Measurements from ENCODE around the gene NT5DC4. TPM values are rescaled to one million over a fixed set of nuclear protein-coding genes. Genes with fewer than 3 reads are reported as not detected.

NT5DC4 gene
- total RNA-seq, 1 donor from 2014 or later: not detected

DNA sequence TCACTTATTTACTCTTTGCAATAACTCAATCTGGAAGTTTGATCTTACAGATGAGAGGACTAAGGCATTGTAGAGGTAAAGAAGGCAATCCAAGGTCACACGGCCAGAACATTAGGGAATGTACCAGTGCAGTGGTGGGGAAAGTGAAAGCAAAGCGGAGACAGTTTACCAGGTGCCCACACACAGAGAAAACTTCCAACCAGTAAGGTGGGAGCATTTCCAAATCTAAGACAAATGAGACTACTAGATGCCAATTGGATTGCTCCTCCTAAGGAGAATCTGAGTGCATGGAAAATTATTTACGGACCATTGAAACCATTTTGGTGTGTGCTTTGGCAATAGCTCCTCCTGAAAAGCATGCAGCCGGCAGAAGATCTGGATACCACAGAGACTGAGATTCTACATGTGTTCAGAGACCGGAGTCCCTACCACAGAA, 40.1 kb upstream of the NT5DC4 start:
- H3K36me3 Mint-ChIP-seq (ENCODE audit: low read depth, unreplicated experiment): no peaks in the 10 kb centered on the region
- TF ChIP-seq, protein P1, sequence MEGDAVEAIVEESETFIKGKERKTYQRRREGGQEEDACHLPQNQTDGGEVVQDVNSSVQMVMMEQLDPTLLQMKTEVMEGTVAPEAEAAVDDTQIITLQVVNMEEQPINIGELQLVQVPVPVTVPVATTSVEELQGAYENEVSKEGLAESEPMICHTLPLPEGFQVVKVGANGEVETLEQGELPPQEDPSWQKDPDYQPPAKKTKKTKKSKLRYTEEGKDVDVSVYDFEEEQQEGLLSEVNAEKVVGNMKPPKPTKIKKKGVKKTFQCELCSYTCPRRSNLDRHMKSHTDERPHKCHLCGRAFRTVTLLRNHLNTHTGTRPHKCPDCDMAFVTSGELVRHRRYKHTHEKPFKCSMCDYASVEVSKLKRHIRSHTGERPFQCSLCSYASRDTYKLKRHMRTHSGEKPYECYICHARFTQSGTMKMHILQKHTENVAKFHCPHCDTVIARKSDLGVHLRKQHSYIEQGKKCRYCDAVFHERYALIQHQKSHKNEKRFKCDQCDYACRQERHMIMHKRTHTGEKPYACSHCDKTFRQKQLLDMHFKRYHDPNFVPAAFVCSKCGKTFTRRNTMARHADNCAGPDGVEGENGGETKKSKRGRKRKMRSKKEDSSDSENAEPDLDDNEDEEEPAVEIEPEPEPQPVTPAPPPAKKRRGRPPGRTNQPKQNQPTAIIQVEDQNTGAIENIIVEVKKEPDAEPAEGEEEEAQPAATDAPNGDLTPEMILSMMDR (IDR thresholded peaks at IDR 0.05; ENCODE audit: unreplicated experiment): no peak
- H3K27ac Mint-ChIP-seq (ENCODE audit: unreplicated experiment): peak overlapping the region; percentile 25
- H3K9me3 Mint-ChIP-seq (ENCODE audit: unreplicated experiment): no peaks in the 10 kb centered on the region
- H3K27me3 Mint-ChIP-seq (ENCODE audit: unreplicated experiment): peaks cover 12% of the 10 kb centered on the region
- no peak overlapping the region for H3K4me3 Mint-ChIP-seq (ENCODE audit: unreplicated experiment)
- peaks cover 57% of the 10 kb centered on the region for H3K4me1 Mint-ChIP-seq (ENCODE audit: unreplicated experiment)
- DNase-seq (ENCODE audit: low spot score): no peak

DNA sequence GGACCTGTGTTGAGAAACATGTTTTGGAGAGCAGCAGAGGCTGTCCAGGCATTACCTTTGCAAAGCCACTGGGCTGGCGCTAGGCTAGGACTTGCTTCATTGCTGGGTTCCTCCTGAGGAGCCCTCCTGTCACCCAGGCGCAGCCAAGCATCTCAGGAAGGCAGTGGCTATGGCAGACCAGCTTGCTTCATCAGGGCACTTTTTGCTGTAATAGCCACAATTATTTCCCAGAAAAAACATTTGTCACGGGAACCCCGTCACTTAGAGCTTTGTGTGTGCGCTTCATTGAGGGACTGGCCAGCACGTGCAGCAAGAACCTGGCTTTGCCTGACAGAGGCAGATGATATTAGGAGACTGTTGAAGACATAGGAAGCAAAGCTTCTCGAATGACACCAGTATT, 38.7 kb upstream of the NT5DC4 start:
- DNase-seq (ENCODE audit: low spot score): no peak
- H3K27ac Mint-ChIP-seq (ENCODE audit: unreplicated experiment): peak overlapping the region; percentile 95

GRCh38 chr2:112683550-112684414, 37.0 kb upstream of the NT5DC4 start:
- no peaks in the 10 kb centered on the region for H3K9me3 Mint-ChIP-seq (ENCODE audit: unreplicated experiment)
- TF ChIP-seq, protein P1 (IDR thresholded peaks at IDR 0.05; ENCODE audit: unreplicated experiment): no peak
- peaks cover 56% of the 10 kb centered on the region for H3K4me1 Mint-ChIP-seq (ENCODE audit: unreplicated experiment)
- peak overlapping the region; percentile 13 for H3K4me3 Mint-ChIP-seq (ENCODE audit: unreplicated experiment)
- DNase-seq (ENCODE audit: low spot score): peak; percentile 43
- peaks cover 9% of the 10 kb centered on the region for H3K27me3 Mint-ChIP-seq (ENCODE audit: unreplicated experiment)
- no peaks in the 10 kb centered on the region for H3K36me3 Mint-ChIP-seq (ENCODE audit: low read depth, unreplicated experiment)
- H3K27ac Mint-ChIP-seq (ENCODE audit: unreplicated experiment): peak overlapping the region; percentile 95

More for the DNA sequence above, 38.7 kb upstream of the NT5DC4 start:
- no peak overlapping the region for H3K4me3 Mint-ChIP-seq (ENCODE audit: unreplicated experiment)
- H3K36me3 Mint-ChIP-seq (ENCODE audit: low read depth, unreplicated experiment): no peaks in the 10 kb centered on the region
- TF ChIP-seq, protein P1 (IDR thresholded peaks at IDR 0.05; ENCODE audit: unreplicated experiment): no peak
- peaks cover 54% of the 10 kb centered on the region for H3K4me1 Mint-ChIP-seq (ENCODE audit: unreplicated experiment)
- H3K9me3 Mint-ChIP-seq (ENCODE audit: unreplicated experiment): no peaks in the 10 kb centered on the region
- peaks cover 9% of the 10 kb centered on the region for H3K27me3 Mint-ChIP-seq (ENCODE audit: unreplicated experiment)

DNA sequence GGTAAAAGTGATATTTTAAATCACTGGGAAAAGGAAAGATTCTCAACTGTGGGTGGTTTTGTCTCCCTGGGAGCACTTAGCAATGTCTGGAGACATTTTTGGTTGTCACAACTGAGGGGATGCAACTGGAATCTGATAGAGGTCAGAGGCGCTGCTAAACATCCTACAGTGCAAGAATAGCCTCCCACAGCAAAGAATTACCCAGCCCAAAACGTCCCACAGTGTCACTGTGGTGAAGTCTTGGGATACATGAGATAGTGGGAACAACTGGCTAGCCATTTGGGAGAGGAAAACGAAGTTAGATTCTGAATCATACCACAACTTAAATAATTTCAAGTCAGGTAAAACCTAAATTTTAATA, 36.4 kb upstream of the NT5DC4 start:
- TF ChIP-seq, protein P1 (IDR thresholded peaks at IDR 0.05; ENCODE audit: unreplicated experiment): no peak
- no peak for DNase-seq (ENCODE audit: low spot score)
- Mint-ChIP-seq H3K4me1 (ENCODE audit: unreplicated experiment) (peaks cover 58% of the 10 kb centered on the region), H3K9me3 (ENCODE audit: unreplicated experiment) (no peaks in the 10 kb centered on the region), H3K27me3 (ENCODE audit: unreplicated experiment) (peaks cover 9% of the 10 kb centered on the region), H3K27ac (ENCODE audit: unreplicated experiment) (peak overlapping the region; percentile 95), H3K36me3 (ENCODE audit: low read depth, unreplicated experiment) (no peaks in the 10 kb centered on the region), H3K4me3 (ENCODE audit: unreplicated experiment) (peak overlapping the region; percentile 13)

DNA sequence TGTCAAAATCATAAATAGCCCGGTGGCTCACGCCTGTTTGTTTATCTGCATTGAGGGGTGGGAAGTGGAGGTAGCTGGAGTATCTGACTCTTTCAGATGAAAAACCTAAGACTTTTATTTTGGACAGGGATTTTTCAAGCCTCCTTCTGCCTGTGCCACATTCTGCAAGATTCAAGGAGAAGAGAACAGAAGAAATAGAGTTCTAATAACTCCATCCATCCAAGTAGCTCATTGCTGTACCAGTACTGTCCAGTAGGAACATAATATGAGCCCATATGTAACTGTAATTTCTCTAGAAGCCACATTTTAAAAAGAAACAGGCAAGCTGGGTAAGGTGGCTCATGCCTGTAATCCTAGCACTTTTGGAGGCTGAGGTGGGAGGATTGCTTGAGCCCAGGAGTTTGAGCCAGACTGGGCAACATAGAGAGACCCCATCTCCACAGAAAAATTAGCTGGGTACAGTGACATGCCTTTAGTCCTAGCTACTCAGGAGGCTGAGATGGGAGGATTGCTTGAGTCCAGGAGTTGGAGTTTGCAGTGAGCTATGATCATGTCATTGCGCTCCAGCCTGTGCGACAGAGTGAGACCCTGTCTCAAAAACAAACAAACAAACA, 35.4 kb upstream of the NT5DC4 start:
- no peak overlapping the region for H3K4me3 Mint-ChIP-seq (ENCODE audit: unreplicated experiment)
- no peaks in the 10 kb centered on the region for H3K36me3 Mint-ChIP-seq (ENCODE audit: low read depth, unreplicated experiment)
- TF ChIP-seq, protein P1 (IDR thresholded peaks at IDR 0.05; ENCODE audit: unreplicated experiment): peak; percentile 41
- DNase-seq (ENCODE audit: low spot score): no peak
- H3K4me1 Mint-ChIP-seq (ENCODE audit: unreplicated experiment): peaks cover 54% of the 10 kb centered on the region
- peak overlapping the region; percentile 95 for H3K27ac Mint-ChIP-seq (ENCODE audit: unreplicated experiment)
- no peaks in the 10 kb centered on the region for H3K9me3 Mint-ChIP-seq (ENCODE audit: unreplicated experiment)
- H3K27me3 Mint-ChIP-seq (ENCODE audit: unreplicated experiment): peaks cover 9% of the 10 kb centered on the region
